CD4-positive, alpha-beta T cell treated with Interferon alpha-2 for 1 hour (primary cell): ENCODE data around the gene RNF175.

Experiments used
- DNase-seq, 2 donors: peaks; one replicate each; pipeline ENCODE4 v3.0.0-alpha.2; 2020 to 2022

The RNF175 gene

DNA sequence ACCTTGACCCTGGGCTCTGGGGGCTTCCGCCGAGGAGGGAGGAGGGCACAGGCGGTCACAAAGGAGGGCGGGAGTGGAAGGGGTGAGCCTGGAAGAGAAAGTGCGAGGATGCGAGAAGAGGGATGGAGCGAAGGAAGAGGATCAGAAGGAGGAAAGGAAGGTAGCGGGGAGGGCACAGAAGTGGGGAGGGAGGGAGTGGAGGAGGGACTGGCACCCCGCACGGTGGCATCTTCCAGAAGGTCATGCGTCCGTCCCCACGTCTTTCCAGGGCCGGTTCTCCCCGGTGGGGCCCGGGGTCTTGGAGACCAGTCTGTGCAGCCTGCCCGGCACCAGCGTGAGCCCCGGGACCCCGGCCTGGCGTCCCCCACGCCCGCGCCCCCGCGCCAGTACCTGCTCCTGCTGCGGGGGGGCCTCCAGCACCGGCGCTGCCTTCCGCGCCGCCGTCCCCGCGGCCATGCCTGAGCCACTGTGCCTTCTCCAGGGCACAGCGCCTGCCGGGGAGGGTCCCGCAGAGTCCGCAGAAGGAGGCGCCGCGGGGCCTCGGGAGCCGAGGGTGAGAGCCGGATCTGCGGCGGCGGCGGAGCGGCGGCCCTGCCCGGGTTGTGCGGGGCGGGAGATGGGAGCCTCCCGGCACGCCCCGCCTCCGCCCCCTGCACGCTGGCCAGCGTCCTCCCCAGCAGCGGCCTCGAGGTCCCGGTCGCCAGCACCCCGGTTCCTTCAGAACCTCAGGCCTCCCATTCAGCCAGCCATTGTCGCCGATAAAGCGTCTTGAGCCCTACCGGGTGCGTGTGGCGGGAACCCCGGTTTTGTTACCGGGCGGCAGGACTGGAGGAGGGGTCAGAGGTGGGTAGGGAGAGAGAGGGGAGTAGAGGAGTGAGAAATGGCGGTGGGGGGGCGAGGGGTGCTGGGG, at the start of gene RNF175:
RNF175 (minus strand) TSS at position 618 of the 910 bp plus-strand sequence; CDS start at position 456, 162 bp downstream.
- DNase-seq = no peak

DNA sequence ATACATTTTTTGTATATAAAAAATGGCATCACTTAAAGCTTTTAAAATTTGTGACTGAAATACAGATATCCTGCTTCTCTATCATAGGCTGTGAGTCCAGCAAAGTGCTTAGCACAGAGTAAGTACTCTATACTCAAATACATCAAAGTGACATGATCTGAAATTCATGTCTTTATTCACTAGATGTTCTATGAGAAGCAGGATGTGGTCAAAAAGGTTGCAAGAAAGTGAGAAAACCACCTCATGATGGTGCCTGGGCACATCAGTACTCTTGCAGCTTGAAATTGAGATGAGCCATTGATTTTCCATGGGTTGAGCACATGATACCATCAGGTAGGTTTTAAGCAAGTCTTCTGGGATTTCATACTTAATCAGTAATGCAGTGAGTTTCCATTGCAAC, 49.5 kb upstream of the RNF175 start:
- peak in 1 of 2 donors; percentile 38 for DNase-seq

DNA sequence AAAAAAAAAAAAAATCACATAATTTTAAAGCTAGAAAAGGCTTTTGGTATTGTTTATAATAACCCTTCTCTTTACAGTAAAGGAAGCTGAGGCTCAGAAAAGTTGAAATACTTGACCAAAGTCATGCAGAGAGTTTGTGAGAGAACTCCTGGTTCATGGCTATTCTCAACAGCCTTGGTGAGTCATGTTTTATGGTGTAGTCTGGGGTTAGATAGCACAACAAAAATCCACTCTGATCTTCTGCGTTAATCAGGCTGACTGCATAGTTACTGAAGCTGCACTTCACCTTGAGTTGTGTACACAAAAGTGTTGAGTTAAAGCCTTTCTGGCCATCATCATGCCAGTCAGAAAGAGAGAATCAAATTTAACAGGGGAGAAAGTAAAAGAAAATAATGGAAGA, 48.4 kb upstream of the RNF175 start:
- DNase-seq = no peak

DNA sequence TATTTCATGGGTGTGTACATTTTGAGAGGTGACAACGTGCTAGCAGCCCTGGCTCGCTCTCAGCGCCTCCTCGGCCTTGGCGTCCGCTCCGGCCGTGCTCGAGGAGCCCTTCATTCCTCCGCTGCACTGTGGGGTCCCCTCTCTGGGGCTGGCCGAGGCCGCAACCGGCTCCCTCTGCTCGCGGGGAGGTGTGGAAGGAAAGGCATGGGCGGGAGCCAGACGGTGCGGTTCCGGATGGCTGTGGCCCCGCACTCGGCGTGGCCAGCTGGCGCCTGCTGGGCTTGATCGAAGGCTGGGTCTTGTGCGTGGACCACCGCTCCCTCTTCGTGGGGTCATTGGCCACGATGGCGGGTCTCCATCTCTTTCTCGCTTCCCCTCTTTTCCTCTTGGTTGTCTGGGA, 46.2 kb upstream of the RNF175 start:
- no peak for DNase-seq

DNA sequence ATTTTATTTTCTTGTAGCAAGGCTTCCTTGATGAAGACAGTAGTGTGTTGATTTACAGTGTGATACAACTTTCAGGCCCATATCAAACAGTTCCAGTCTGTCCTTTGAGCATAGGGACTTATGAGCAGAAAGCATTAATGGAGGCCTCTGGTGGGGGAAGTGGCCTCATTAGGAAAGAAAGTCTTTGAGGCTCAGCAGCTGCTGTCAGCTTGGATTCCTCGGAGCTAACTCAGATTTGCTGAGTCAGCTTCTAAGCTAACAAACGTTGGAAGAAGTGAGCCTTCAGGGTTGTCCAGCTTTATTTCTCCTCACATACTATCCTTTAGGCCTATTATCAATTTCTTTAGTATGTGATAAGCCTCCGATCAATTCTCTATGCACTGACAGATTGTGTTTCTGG, 44.9 kb upstream of the RNF175 start:
- no peak for DNase-seq

DNA sequence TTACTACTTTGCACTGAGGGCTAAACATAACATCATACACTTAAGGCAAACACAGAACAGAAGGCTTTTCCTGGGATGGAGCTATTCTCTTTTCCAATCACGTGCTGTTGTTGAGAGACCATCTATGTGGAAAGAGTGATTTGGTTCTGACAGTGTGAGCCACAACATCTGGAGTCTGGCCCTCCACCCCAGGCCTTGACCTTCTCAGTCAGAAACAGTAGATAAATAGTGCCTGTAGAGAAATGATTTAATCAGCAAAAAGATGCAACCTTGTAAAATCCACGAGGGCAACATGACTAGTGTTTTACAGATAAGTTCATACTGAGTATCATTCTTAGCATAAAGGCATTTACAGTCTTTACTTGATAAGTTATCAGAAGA, 39.9 kb upstream of the RNF175 start:
- no peak for DNase-seq

DNA sequence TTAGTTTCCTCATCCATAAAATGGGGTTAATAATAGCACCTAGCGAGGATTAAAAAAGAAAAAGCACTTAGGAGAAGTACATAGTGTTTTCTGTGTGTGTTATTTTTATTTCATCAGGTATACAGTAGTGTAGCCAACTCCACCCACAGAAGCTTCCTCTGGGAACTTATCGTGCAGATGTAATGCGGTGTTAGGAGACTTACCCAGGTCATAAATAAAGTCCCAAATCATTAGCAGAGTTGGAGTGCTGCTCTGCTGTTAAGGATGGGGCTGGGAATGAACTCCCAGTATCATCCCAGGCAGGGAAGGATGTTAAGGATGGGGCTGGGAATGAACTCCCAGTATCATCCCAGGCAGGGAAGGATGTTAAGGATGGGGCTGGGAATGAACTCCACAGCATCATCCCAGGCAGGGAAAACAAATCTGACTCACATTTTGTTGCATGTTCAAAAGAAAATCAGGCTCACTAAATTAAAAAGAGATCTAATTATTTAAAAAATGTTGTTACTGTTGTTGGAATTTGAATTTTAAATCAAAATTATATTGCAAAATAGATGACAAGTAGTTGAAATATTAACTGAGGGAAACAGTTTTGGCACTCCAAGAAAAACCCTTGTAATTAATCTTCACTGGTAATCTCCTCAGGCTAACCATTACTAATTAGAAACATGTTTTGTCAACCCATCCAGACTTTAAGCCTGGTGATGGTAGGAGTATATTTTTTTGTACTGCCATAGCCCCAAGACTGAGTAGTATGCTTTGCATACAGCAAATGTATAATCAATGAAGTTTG, 39.3 kb upstream of the RNF175 start:
- no peak for DNase-seq

DNA sequence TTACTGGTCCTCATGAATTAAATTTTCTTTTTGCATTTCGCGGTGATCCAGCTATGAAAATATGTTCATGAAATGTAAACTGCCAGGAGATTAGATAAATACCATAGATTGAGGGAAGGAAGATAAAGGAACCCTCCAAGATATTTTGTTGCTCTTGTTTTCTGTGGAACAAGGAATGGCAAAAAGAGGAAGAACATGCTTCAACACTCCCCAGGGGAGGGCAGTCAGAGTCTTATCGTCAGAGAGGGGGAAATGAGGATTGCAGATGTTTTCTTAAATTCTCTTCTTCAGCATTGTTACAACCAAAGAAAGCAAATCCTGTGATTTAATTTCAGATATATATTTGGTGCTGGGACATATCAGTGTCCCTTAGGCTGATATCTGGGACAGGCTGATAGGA, 38.6 kb upstream of the RNF175 start:
- DNase-seq = no peak

DNA sequence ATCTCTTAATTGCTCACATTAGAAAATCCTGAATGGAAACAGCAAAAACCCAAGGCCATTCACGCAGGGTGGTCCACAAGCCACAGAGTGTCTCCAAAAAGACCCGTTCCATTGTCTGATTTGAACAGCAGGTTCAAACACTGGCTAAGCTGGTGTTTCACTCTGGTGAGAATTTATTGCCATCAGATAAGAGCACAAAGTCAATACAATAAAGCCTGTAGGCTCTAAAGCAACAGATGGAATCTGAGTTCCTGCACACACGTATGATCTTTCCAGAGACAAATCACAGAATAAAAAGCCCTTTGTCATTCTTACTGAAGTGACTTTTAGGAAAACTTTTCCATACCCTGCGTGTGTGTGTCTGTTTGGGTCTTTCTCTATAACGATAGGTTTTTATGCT, 34.2 kb upstream of the RNF175 start:
- no peak for DNase-seq

DNA sequence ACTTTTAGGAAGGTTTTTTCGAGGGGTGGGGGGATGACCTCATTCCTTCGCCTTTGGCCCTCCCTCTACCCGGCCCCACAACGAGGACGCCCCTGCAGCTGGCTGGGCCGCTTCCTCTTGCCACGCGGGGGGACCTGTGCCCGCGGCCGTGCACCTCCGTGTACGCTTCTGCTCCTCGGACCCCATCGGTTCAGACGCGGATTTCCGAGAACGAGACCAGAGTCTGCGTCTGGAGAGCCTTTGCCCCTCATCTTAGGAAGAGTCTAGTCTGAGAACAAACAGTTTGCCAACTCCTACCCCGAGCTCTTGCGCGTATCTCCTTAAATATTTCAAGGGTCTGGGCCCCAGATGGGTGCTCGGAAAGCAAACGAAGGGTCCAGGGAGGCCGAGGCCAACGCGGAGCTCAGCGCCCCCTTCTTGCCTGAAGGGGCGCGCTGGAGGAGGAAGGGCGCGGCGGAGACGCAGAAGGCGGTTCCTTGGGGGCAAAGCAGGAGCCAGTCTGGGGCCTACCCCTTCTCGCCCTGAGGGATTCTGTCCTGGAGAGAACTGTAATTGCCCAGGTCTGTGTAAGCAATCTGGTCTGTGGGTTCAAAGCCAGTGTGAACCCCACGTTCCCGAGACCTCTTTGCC, 32.9 kb upstream of the RNF175 start:
- no peak for DNase-seq

DNA sequence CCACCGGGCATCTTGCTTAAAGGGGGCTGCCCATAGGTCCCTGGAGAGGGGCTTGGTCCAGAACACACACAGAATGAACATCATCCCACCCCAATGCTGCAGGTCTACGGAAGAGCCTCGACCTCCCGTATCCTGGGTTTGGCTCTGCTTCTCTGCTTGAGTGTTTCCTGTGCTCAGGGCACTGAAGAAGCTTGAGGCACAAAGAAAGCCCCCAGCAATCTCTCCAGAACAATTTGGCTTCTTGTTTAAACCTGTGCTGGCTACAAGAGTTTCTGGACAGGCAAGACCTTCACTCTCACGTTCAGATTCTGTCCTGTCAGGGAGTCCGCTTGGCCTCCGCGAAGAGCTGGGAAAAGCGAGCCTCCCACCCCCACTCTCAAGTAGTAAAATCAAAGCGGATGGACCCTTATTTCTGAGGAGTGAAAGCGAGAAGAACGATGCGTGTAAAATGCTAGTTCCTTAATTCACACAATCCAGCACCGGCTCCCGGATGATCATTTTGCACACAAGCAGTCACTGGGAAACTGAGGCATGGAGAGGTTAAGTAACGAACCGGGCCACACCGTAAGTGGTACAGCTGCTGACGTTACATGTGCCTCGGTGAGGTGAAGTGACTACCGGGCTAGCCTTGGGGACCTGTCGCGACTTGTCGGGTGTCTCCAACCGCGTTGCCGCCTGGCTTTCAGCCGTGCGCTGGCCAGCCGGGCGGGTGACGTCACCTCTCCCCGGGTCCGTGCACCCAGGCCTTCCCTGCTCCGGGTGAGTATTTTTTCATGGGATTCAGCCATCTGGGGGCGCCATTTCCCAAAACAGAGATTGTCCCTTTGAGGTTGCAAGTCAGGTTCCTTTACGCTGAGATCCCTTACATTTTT, 32.2 kb upstream of the RNF175 start:
- DNase-seq = peak in 1 of 2 donors; percentile 15

DNA sequence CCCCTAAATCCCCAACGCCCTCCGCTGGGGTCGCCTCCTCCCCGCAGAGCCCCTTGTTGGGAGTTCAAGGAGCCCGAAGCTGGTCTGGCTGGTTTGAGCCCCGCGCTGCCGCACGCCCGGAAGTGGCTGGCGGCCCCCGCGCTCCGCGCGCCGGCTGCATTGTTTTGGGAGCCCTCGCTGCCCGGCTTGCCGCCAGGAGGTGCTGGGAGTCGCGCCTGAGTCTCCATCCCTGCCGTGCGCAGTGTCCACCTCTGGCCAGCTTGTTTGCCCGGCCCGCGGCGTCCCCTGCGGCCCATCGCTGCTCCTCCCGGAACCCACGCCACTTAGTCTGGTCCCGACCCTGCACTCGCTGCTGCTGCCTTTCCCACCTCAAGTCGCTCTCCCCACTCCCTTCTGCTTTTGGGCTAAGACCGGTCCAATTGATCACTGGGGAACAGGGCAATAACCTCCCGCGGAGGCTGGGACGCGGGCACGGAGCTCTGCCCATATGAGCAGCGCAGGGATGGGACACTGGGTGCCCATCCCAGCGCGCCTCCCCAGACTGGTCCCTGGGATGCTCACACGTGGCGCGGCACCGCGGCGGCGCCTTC, 31.2 kb upstream of the RNF175 start:
- no peak for DNase-seq

DNA sequence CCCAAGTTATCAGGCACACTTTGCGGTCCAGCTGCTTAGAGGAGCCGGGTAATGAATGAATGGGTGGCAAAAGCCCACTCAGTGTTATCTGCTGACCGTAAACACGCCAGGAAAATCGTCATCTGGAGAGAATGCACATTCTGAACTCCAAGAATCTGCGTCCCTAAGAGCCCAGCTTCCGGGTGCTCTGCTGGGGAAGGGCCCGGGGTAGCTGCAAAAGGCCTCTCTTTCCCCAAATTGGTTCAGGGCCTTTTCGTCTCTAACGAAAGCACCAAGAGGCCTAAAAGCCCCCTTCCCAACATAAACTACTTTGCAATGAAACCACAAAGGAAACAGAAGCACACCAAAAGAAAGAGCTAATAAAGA, 30.7 kb upstream of the RNF175 start:
- no peak for DNase-seq

DNA sequence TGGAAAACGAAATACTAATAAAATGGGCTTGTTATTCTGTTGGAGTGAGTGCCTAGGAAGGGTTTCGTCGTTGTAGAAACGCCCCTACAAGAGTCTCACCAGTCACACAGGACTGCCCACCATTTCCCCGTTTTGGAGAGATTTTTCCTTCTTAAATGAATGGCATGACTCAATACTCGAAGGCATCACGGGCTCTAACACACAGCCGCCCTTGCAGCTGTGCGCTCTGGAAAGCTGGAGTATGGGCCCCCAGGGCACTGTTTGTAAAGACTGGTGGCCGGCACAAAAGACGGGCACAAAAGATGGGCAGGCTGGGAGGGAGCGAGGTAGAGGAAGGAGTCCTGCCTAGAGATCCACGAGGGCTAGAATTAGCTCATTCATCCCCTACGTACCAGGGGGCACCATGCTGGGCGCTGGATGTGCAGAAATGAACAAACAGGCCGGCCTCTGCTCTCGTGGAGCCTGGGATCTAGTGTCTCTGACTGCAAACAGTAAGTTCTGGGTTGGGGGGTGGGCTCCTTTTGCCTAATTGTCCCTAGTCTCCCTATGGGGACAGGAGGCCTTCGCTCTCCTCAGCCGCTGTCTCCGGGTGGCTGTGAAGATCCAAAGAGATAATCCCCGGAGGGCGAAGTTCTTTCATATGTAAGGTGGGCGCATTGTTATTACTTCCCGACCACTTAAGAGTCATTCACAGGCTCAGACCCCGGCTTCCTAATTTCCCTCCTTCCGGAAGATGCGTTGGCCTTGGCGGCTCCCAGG, 30.1 kb upstream of the RNF175 start:
- no peak for DNase-seq

DNA sequence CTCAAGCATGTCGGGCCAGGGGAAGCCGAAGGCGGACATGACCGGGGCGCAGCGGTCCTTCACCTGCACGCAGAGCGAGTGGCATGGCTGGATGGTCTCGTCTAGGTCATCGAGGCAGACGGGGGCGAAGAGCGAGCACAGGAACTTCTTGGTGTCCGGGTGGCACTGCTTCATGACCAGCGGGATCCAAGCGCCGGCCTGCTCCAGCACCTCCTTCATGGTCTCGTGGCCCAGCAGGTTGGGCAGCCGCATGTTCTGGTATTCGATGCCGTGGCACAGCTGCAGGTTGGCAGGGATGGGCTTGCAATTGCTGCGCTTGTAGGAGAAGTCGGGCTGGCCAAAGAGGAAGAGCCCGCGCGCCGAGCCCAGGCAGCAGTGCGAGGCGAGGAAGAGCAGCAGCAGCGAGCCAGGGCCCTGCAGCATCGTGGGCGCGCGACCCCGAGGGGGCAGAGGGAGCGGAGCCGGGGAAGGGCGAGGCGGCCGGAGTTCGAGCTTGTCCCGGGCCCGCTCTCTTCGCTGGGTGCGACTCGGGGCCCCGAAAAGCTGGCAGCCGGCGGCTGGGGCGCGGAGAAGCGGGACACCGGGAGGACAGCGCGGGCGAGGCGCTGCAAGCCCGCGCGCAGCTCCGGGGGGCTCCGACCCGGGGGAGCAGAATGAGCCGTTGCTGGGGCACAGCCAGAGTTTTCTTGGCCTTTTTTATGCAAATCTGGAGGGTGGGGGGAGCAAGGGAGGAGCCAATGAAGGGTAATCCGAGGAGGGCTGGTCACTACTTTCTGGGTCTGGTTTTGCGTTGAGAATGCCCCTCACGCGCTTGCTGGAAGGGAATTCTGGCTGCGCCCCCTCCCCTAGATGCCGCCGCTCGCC, 28.8 kb upstream of the RNF175 start, which contains the start of gene SFRP2:
SFRP2 (minus strand) TSS at position 671 of the 864 bp plus-strand sequence; CDS start at position 423, 248 bp downstream.
- no peak for DNase-seq

DNA sequence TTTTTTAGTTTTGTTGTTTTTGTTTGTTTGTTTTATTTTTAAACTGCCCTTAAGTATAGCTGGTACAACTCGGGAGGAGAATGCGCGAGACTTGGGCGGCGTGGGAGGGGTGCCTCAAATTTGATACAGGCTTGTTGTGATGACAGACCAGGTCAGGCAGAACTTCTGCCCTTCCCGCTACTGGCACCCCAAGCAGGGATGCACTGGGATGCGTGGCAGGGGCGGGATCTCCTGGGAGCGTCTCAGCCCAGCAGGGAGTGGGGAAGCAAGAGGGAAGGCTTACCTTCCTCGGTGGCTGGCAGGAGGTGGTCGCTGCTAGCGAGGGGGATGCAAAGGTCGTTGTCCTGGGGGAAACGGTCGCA, 28.2 kb upstream of the RNF175 start:
- no peak for DNase-seq

DNA sequence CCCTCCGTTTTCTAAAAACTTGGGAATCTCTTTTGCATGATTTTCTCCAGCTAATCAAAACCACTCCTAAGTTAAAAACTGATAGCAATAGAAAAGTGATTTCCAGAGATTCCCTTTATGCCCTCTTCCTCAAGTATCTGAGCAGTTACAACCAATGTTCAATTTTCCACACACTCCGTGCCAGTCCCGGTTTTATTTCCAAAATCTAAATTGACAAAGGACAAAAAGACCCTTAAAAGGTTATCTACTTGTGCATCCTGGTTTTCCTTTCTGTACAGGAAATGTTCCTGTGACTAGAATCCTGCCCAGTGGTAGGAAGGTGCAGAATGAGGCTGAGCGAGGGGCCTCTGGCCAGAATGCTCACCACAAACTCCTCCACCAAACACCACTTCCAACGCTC, 27.8 kb upstream of the RNF175 start:
- no peak for DNase-seq

DNA sequence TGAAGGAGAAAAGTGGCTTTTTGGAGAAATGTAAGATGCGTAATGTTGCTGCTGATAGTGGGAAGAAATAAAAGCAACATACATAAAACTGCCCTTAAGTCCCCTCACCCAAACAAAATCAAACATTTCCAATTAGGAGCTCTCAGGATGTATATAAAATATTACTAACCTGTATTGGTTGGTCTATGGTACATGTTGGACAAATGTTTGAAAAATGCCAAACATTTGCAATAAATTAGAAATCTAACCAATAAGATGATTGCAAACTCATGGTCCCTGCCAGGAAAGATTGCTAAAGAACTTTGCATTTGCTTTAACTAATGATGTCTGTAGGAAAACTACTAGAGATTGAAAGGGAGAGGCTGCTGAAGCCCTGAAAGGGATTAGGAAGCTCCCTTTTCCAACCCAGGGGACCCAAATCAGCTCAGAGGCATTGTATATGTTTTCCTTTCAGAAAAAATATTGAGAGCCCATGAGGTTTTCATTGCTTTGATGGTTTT, 27.3 kb upstream of the RNF175 start:
- DNase-seq = no peak

DNA sequence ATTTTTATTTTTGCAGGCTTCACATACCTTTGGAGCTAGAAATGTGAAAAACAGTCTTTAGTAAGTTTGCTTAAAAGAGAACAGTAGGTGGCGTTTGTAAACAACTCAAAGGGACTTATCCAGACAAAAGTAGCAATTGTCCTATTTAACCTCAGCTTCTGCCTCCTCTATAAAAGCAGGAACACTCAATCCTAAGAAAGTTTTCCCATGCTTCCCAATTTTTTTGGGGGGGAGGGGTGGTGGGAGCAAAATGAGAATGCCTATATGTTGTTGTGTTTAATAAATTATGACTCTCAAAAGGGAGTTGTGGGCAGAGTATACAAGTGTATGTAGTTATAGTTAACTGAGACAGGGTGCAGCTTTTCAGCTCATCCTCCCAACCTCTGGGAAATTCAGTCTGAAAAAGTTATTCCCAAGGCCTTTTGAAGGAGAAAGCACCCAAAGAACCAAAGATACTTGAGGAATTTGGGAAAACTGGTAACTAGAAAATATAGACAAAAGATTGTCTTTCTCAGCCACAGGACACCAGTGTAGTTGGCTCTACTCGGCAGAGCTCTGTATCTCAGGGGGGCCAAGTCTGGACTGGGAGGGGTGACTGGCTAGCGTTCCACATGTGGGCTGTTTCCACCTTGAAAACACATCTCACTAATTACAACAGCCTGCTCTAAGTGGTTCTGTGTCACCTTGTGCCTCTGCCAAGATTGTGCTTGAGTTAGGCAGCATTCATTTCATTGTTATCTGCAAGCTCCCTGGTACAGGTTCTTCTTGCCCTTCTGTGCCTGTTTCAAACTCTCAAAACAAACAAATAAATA, 26.3 kb upstream of the RNF175 start:
- DNase-seq = peak in 1 of 2 donors; percentile 30
